Measurements from ENCODE around the gene PFN3. TPM values are rescaled to one million over a fixed set of nuclear protein-coding genes. Genes with fewer than 3 reads are reported as not detected.

Gene PFN3
- total and polyA plus RNA-seq, 2 experiments from 2014 or later: 1.9 to 2.0 TPM

DNA sequence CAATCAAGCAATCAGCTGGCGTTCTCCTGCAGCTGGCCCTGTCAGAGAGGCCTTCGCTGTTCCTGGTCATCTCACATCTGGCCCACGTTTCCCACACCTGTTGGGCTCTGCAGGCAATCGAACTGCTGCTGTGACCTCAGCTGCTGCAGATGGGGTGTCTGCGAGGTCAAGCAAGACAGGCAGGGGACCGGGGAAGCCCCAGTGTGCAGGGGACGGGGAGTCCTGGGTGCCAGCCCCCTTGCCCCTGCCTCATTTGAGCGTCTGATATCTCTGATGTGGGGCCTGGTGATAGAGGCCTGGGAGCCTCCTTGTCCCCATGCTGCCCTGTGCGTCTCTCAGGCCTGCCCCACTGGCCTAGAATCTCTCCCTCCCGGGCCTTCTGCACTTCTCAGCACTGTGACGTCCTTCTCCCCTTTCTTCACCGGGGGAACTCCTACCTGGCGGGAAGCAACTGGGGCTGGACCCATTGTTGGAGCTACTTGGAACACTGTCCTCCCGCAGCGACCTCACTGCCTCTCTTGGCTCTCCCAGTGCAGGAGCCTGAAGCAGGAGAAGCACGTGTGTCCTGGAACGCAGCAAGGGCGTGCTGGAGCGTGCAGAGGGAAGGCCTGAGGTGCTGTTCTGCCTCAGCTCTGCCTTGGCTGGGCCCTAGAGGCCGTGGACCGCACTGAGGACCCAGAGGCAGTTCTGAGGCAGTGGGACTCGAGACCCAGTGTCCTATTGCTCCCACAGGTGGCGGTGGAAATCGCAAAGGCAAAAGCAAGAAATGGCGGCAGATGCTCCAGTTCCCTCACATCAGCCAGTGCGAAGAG lies 29.9 kb upstream of the PFN3 start:
- H2AFZ ChIP-seq: no peak overlapping the region
- H3K27me3 ChIP-seq (ENCODE audit: insufficient read depth): no peaks in the 10 kb centered on the region
- peaks cover 21% of the 10 kb centered on the region for H3K36me3 Mint-ChIP-seq (ENCODE audit: low read depth)
- DNase-seq (ENCODE audit: low spot score): no peak
- H3K4me1 ChIP-seq (ENCODE audit: insufficient read depth): peaks cover 17% of the 10 kb centered on the region
- no peak overlapping the region for H3K4me2 ChIP-seq
- peaks cover under 1% of the 10 kb centered on the region; the same call in 1 of the 2 replicates for H3K36me3 ChIP-seq (ENCODE audit: insufficient read depth)
- peaks cover 16% of the 10 kb centered on the region for H3K27me3 Mint-ChIP-seq (ENCODE audit: insufficient read depth, low read depth, poor library complexity)
- no peak for TF ChIP-seq POLR2AphosphoS5 (IDR thresholded peaks at IDR 0.05; ENCODE audit: low read depth)
- TF ChIP-seq STAT1 (IDR thresholded peaks at IDR 0.05; ENCODE audit: unreplicated experiment): no peak
- TF ChIP-seq ZNF114 (CRISPR knock-in tag; IDR thresholded peaks at IDR 0.05): no peak
- TF ChIP-seq EZH2 (IDR thresholded peaks at IDR 0.05; ENCODE audit: low read depth, unreplicated experiment): no peak
- TF ChIP-seq, protein P1, sequence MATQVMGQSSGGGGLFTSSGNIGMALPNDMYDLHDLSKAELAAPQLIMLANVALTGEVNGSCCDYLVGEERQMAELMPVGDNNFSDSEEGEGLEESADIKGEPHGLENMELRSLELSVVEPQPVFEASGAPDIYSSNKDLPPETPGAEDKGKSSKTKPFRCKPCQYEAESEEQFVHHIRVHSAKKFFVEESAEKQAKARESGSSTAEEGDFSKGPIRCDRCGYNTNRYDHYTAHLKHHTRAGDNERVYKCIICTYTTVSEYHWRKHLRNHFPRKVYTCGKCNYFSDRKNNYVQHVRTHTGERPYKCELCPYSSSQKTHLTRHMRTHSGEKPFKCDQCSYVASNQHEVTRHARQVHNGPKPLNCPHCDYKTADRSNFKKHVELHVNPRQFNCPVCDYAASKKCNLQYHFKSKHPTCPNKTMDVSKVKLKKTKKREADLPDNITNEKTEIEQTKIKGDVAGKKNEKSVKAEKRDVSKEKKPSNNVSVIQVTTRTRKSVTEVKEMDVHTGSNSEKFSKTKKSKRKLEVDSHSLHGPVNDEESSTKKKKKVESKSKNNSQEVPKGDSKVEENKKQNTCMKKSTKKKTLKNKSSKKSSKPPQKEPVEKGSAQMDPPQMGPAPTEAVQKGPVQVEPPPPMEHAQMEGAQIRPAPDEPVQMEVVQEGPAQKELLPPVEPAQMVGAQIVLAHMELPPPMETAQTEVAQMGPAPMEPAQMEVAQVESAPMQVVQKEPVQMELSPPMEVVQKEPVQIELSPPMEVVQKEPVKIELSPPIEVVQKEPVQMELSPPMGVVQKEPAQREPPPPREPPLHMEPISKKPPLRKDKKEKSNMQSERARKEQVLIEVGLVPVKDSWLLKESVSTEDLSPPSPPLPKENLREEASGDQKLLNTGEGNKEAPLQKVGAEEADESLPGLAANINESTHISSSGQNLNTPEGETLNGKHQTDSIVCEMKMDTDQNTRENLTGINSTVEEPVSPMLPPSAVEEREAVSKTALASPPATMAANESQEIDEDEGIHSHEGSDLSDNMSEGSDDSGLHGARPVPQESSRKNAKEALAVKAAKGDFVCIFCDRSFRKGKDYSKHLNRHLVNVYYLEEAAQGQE (IDR thresholded peaks at IDR 0.05; ENCODE audit: unreplicated experiment): no peak
- TF ChIP-seq EZH2phosphoT487 (IDR thresholded peaks at IDR 0.05; ENCODE audit: unreplicated experiment): no peak
- TF ChIP-seq, protein P2, sequence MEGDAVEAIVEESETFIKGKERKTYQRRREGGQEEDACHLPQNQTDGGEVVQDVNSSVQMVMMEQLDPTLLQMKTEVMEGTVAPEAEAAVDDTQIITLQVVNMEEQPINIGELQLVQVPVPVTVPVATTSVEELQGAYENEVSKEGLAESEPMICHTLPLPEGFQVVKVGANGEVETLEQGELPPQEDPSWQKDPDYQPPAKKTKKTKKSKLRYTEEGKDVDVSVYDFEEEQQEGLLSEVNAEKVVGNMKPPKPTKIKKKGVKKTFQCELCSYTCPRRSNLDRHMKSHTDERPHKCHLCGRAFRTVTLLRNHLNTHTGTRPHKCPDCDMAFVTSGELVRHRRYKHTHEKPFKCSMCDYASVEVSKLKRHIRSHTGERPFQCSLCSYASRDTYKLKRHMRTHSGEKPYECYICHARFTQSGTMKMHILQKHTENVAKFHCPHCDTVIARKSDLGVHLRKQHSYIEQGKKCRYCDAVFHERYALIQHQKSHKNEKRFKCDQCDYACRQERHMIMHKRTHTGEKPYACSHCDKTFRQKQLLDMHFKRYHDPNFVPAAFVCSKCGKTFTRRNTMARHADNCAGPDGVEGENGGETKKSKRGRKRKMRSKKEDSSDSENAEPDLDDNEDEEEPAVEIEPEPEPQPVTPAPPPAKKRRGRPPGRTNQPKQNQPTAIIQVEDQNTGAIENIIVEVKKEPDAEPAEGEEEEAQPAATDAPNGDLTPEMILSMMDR (conservative IDR thresholded peaks at IDR 0.05; ENCODE audit: low read depth in 2 of 2): no peak
- TF ChIP-seq CREB1 (CRISPR knock-in tag; IDR thresholded peaks at IDR 0.05; ENCODE audit: low read depth): no peak
- no peak for TF ChIP-seq NANOG (IDR thresholded peaks at IDR 0.05; ENCODE audit: borderline replicate concordance)
- TF ChIP-seq ZNF331 (CRISPR knock-in tag; IDR thresholded peaks at IDR 0.05; ENCODE audit: low read depth): no peak
- no peak for TF ChIP-seq JUNB (IDR thresholded peaks at IDR 0.05; ENCODE audit: unreplicated experiment)
- TF ChIP-seq, protein P3, sequence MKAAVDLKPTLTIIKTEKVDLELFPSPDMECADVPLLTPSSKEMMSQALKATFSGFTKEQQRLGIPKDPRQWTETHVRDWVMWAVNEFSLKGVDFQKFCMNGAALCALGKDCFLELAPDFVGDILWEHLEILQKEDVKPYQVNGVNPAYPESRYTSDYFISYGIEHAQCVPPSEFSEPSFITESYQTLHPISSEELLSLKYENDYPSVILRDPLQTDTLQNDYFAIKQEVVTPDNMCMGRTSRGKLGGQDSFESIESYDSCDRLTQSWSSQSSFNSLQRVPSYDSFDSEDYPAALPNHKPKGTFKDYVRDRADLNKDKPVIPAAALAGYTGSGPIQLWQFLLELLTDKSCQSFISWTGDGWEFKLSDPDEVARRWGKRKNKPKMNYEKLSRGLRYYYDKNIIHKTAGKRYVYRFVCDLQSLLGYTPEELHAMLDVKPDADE (IDR thresholded peaks at IDR 0.05): no peak
- no peak for ATAC-seq
- peaks cover 21% of the 10 kb centered on the region for H3K79me2 ChIP-seq (replicated peaks; ENCODE audit: insufficient read depth)
- no peaks in the 10 kb centered on the region for H3K9me2 ChIP-seq (ENCODE audit: insufficient read depth)
- no peak overlapping the region for H3K4me3 ChIP-seq
- H3K27ac ChIP-seq (ENCODE audit: low read depth): no peak overlapping the region
- no peak overlapping the region; the same call in 2 of the 3 replicates for H3K4me3 Mint-ChIP-seq
- peaks cover 13% of the 10 kb centered on the region for H4K20me1 ChIP-seq (replicated peaks; ENCODE audit: insufficient read depth)
- H3K9me3 Mint-ChIP-seq: no peaks in the 10 kb centered on the region; the same call in 2 of the 3 replicates
- H3K27ac Mint-ChIP-seq: no peak overlapping the region
- peaks cover 22% of the 10 kb centered on the region for H3K4me1 Mint-ChIP-seq
- H3F3A ChIP-seq (replicated peaks; ENCODE audit: low read depth): peaks cover 12% of the 10 kb centered on the region

All from GM23338 (cell line).